ENCODE data around the gene ZCCHC17.

- no peak for TF ChIP-seq CTCF (IDR thresholded peaks at IDR 0.05)
- TF ChIP-seq POLR2A (IDR thresholded peaks at IDR 0.05), result no peak
These were observed 108.9 kb downstream of the ZCCHC17 start for GRCh38 chr1:31405578-31406245.
